ENCODE measurements around the gene NDUFB7. TPM values are rescaled to one million over a fixed set of nuclear protein-coding genes. Genes with fewer than 3 reads are reported as not detected.
"Not testable (repeated sequence)": the region's sequence is repeated elsewhere in the genome, so short reads cannot be mapped to it uniquely, and the experiment has no call there.

The NDUFB7 gene
- total RNA-seq, 1 experiment from 2014 or later, result 192 TPM

- DNase-seq, result no peak
- H3K36me3 ChIP-seq (ENCODE audit: low read depth), result no peaks in the 10 kb centered on the region; the same call in 1 of the 2 replicates
- peaks cover 33% of the 10 kb centered on the region for H4K20me1 ChIP-seq (ENCODE audit: insufficient read depth)
- intact Hi-C loops (cut with micrococcal nuclease; ENCODE audit: unreplicated experiment), result no loop called here
- H2AFZ ChIP-seq, result no peak overlapping the region
- H3F3A ChIP-seq (ENCODE audit: insufficient read depth, low read depth), result no peaks in the 10 kb centered on the region
- no peaks in the 10 kb centered on the region for H3K27me3 ChIP-seq (ENCODE audit: insufficient read depth, low read depth)
- ChIA-PET CTCF (no interaction called here), POLR2A (ENCODE audit: unreplicated experiment) (no interaction called here)
- no peak overlapping the region for H3K27ac ChIP-seq
- H3K9me2 ChIP-seq (ENCODE audit: insufficient read depth), result no peaks in the 10 kb centered on the region
- no peaks in the 10 kb centered on the region for H3K4me1 ChIP-seq (replicated peaks; ENCODE audit: insufficient read depth)
- H3K79me2 ChIP-seq (ENCODE audit: low read depth), result peaks cover 66% of the 10 kb centered on the region
- no peak overlapping the region for H3K4me3 ChIP-seq
- no peak overlapping the region for H3K4me2 ChIP-seq
- no TSS peak for BruUV-seq (replicated peaks)
- H3K9me3 ChIP-seq (ENCODE audit: insufficient read depth, low read depth), result no peaks in the 10 kb centered on the region
- TF ChIP-seq EZH2 (IDR thresholded peaks at IDR 0.05; ENCODE audit: low read depth), result no peak
- TF ChIP-seq CTCF (conservative IDR thresholded peaks at IDR 0.05), result no peak
Observed at GRCh38 chr19:14544047-14544446, 27.8 kb downstream of the NDUFB7 start.

- POLR2A ChIA-PET (ENCODE audit: unreplicated experiment), result interaction anchor here (0.5 to 0.9 kb wide), 6 partner anchors 11 to 1846 kb away, joined by 3 to 13 read pairs (median 5); partner anchors contain the start of gene GIPC1
- no peaks in the 10 kb centered on the region for H3K36me3 ChIP-seq (ENCODE audit: low read depth)
- TF ChIP-seq EZH2 (IDR thresholded peaks at IDR 0.05; ENCODE audit: low read depth) (no peak), CTCF (conservative IDR thresholded peaks at IDR 0.05) (no peak)
- peak in 1 of 2 experiments; percentile 56 for DNase-seq
- peaks cover 3% of the 10 kb centered on the region; the same call in 1 of the 2 replicates for H3F3A ChIP-seq (ENCODE audit: insufficient read depth, low read depth)
- CTCF ChIA-PET, result interaction anchor here (0.6 kb wide), 1 partner anchor 455 kb away, joined by 21 read pairs; no protein-coding TSS in a partner anchor
- intact Hi-C loops (cut with micrococcal nuclease; ENCODE audit: unreplicated experiment), result no loop called here
- H3K4me3 ChIP-seq, result no peak overlapping the region
- H3K27ac ChIP-seq, result no peak overlapping the region
- peaks cover 3% of the 10 kb centered on the region for H3K4me1 ChIP-seq (replicated peaks; ENCODE audit: insufficient read depth)
- peaks cover 42% of the 10 kb centered on the region for H4K20me1 ChIP-seq (ENCODE audit: insufficient read depth)
- H3K79me2 ChIP-seq (ENCODE audit: low read depth), result peaks cover 77% of the 10 kb centered on the region
- H3K9me3 ChIP-seq (ENCODE audit: insufficient read depth, low read depth), result no peaks in the 10 kb centered on the region
- no TSS peak for BruUV-seq (replicated peaks)
- no peak overlapping the region for H3K4me2 ChIP-seq
- no peaks in the 10 kb centered on the region for H3K27me3 ChIP-seq (ENCODE audit: insufficient read depth, low read depth)
- no peaks in the 10 kb centered on the region for H3K9me2 ChIP-seq (ENCODE audit: insufficient read depth)
- no peak overlapping the region for H2AFZ ChIP-seq
Observed at GRCh38 chr19:14542711-14543328, 29.0 kb downstream of the NDUFB7 start.

GRCh38 chr19:14541979-14542378 lies 29.9 kb downstream of the NDUFB7 start:
- POLR2A ChIA-PET (ENCODE audit: unreplicated experiment); H3K9me3 ChIP-seq (ENCODE audit: insufficient read depth, low read depth); H3K4me3 ChIP-seq; H3K27ac ChIP-seq; H3K36me3 ChIP-seq (ENCODE audit: low read depth); BruUV-seq (replicated peaks); intact Hi-C loops (cut with micrococcal nuclease; ENCODE audit: unreplicated experiment); H3F3A ChIP-seq (ENCODE audit: insufficient read depth, low read depth); H3K9me2 ChIP-seq (ENCODE audit: insufficient read depth); H2AFZ ChIP-seq; H3K4me2 ChIP-seq; H3K27me3 ChIP-seq (ENCODE audit: insufficient read depth, low read depth); DNase-seq; CTCF ChIA-PET: not testable (repeated sequence)
- Histone ChIP-seq H3K79me2 (ENCODE audit: low read depth) (peaks cover 82% of the 10 kb centered on the region), H3K4me1 (replicated peaks; ENCODE audit: insufficient read depth) (peaks cover 10% of the 10 kb centered on the region), H4K20me1 (ENCODE audit: insufficient read depth) (peaks cover 48% of the 10 kb centered on the region)
